ENCODE measurements around the gene BRMS1L.
"Not testable (repeated sequence)": the region's sequence is repeated elsewhere in the genome, so short reads cannot be mapped to it uniquely, and the experiment has no call there.

Gene BRMS1L

DNA sequence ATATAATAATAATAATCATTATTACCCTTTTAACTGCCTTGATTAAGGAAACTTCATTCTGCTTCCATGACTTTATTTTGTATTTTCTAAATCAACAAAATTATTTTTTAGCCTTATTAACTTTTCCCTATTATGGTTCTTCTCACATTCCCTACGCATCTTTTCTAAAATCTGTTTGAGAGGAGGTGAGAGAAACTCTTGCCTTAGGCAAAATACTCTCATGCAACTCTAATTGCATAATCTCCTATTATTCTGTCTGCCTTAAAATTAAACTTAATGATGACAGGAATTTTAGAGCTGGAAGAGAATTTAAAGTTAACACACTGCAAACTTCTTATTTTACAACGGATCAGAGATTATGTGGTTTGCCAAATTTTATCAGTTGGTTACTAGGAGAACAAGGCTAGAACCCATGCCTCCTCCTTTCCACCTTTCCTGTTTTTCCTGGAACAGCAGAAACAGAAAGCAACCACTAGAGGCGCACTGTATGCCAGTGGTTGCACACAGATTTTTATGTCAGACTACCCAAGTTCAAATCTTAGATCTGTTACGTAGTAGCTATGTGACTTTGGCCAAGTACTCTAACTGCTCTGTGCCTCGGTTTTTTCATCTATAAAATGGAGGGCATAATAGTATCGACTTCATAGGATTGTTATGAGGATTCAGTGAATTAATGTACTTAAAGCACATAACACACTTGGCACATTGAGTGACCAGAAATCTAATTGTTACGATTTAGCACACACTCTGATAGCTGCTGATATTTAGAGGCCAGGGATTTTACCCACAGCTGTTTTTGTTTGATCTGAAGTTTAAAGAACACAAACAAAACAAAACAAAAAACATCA lies 4.3 kb upstream of the BRMS1L start:
- no peak for DNase-seq (ENCODE audit: low spot score)

- DNase-seq (ENCODE audit: low spot score) = no peak
Observed at GRCh38 chr14:35822501-35822900, 3.6 kb upstream of the BRMS1L start.

DNA sequence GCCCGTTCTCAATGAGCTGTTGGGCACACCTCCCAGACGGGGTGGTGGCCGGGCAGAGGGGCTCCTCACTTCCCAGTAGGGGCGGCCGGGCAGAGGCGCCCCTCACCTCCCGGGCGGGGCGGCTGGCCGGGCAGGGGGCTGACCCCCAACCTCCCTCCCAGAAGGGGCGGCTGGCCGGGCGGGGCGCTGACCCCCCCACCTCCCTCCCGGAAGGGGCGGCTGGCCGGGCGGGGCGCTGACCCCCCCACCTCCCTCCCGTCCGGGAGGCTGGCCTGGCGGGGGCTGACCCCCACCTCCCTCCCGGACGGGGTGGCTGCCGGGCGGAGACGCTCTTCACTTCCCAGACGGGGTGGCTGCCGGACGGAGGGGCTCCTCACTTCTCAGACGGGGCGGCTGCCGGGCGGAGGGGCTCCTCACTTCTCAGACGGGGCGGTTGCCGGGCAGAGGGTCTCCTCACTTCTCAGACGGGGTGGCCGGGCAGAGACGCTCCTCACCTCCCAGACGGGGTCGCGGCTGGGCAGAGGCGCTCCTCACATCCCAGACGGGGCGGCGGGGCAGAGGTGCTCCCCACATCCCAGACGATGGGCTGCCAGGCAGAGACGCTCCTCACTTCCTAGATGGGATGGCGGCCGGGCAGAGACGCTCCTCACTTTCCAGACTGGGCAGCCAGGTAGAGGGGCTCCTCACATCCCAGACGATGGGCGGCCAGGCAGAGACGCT lies 1.5 kb upstream of the BRMS1L start:
- not testable (repeated sequence) for DNase-seq (ENCODE audit: low spot score)

GRCh38 chr14:35825968-35826217 lies 245 bp upstream of the BRMS1L start:
- no peak for DNase-seq (ENCODE audit: low spot score)

DNA sequence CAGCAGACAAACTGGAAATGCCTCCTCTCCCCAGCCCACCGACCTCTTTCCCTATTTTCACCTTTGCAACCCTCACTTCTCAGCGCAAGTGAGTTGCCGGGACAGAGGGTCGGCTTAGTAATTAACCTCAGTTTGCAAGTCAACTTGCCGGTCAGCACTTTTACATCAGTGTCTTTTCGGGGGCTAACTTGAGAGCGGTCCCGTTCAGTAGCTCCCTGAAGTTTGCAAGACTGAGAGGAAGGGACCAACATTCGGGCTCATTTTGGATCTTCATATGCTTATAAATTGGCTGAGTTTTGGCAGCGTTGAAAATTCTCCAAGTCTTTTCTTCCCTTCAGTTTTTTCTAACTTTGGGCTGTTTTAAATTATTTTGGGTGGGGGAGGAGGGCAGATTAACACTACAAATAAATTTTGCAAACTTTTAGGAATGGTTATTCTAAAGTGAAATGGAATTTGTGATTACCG lies 846 bp downstream of the BRMS1L start:
- DNase-seq (ENCODE audit: low spot score) = no peak

DNA sequence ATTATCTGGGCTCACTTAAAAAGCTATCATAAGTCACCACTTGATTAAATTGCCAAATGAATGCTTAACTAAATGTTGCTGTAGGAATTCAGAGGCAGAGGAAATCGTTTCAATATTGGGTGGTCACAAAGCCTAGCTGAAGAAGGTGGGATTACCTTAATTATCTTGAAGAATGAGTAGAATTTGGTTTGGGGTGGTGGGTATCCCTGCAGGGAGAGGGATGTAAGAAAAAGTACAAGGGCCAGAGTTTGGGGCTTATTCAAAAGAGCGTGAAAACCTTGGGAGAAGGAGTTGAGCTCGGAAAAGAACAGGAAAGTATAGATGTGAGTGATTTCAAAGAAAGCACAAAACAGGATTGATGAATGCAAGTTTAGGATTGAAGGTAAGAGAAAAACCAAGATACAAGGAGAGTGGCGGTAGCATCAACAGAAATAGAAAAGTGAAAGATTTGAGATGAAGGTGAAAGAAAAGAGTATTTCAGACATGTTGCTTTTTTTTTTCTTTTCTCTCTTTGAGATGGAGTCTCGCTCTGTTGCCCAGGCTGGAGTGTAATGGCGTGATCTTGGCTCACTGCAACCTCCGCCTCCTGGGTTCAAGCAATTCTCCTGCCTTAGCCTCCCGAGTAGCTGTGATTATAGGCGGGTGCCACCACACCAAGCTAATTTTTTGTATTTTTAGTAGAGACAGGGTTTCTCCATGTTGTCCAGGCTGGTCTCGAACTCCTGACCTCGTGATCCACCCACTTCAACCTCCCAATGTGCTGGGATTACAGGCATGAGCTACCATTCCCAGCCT lies 1.7 kb downstream of the BRMS1L start:
- no peak for DNase-seq (ENCODE audit: low spot score)

GRCh38 chr14:35829449-35829848 lies 3.3 kb downstream of the BRMS1L start:
- no peak for DNase-seq (ENCODE audit: low spot score)

DNA sequence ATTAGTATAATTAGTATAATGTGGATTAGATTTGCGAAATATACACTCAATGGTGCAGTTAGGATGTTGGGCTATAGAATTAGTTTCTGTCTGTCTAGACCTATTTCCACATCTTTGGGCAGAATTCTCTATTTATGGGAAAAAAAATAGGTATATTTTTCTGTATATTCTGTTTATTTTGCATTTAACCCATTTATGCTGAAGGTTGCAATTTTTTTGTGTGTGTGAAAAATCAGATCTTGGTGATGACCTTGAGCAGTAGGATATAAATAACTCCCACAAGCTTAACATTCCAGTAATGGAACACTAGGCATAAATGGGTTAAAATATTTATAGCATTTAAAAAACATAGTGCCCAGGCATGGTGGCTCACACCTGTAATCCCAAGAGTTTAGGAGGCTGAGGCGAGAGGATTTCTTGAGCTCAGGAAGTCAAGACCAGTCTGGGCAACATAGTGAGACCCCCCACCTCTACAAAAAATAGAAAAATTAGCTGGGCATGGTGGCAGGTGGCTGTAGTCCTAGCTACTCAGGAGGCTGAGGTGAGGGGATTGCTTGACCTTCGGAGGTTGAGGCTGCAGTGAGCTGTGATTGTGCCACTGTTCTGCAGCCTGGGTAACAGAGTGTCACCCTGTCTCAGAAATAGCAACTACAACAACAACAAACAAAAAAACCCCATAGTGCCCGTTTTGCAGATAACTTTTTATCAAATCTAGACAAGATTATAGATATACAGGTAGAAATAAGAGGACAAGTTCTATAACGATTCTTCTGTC lies 9.3 kb downstream of the BRMS1L start:
- no peak for DNase-seq (ENCODE audit: low spot score)

GRCh38 chr14:35841704-35842103 lies 15.6 kb downstream of the BRMS1L start:
- DNase-seq (ENCODE audit: low spot score) = not testable (repeated sequence)

DNA sequence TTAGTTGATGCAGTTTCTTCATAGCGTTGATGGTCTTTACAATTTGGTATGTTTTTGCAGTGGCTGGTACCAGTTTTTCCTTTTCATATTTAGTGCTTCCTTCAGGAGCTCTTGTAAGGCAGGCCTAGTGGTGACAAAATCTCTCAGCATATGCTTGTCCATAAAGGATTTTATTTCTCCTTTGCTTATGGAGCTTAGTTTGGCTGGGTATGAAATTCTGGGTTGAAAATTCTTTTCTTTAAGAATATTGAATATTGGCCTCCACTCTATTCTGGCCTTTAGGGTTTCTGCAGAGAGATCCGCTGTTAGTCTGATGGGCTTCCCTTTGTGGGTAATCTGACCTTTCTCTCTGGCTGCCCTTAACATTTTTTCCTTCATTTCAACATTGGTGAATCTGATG lies 16.1 kb downstream of the BRMS1L start:
- DNase-seq (ENCODE audit: low spot score) = not testable (repeated sequence)

DNA sequence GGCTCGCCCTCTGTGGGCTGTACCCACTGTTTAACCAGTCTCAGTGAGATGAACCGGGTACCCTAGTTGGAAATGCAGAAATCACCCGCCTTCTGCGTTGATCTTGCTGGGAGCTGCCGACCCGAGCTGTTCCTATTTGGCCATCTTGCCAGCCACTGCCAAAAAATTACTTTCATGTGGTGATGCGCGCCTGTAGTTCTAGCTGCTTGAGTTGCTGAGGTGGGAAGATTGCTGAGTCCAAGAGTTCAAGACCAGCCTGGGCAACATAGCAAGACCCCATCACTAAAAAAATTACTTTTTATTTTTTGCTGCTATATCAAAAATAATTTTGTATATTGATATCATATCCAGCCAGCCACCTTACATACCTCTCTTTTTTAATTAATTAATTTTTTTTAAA lies 18.4 kb downstream of the BRMS1L start:
- DNase-seq (ENCODE audit: low spot score) = no peak

- no peak for DNase-seq (ENCODE audit: low spot score)
Observed at GRCh38 chr14:35847636-35848035, 21.5 kb downstream of the BRMS1L start.

DNA sequence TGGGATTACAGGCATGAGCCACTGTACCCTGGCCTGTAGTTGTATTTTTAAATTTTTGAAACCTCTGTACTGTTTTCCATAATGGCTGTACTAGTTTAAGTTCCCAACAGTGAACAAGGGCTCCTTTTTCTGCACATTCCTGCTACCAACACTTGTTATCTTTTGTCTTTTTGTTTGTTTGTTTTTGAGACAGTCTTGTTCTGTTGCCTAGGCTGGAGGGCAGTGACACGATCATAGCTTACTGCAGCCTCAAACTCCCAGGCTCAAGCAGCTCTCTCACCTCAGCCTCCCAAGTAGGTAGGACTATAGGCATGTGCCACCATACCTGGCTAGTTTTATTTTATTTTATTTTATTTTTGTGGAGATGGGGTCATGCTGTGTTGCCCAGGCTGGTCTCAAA lies 23.0 kb downstream of the BRMS1L start:
- no peak for DNase-seq (ENCODE audit: low spot score)

GRCh38 chr14:35851823-35852222 lies 25.7 kb downstream of the BRMS1L start:
- no peak for DNase-seq (ENCODE audit: low spot score)

DNA sequence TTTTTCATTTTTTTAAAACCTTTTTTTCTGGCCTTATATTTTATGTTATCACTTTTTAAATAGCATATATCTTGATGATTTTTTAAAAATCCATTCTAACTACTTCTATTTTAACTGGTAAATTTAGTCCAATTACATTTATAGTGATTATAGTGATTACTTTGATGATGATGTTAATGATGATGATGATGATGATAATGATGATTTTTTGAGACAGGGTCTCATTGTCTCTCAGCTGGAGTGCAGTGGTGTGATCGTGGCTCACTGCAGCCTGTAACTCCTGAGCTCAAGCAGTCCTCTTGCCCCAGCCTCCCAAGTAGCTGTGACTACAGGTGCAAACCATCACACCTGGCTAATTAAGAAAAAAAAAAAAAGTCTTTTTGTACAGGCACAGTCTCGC lies 27.1 kb downstream of the BRMS1L start:
- no peak for DNase-seq (ENCODE audit: low spot score)

- DNase-seq (ENCODE audit: low spot score) = no peak
Observed at GRCh38 chr14:35854696-35855270, 28.6 kb downstream of the BRMS1L start.

DNA sequence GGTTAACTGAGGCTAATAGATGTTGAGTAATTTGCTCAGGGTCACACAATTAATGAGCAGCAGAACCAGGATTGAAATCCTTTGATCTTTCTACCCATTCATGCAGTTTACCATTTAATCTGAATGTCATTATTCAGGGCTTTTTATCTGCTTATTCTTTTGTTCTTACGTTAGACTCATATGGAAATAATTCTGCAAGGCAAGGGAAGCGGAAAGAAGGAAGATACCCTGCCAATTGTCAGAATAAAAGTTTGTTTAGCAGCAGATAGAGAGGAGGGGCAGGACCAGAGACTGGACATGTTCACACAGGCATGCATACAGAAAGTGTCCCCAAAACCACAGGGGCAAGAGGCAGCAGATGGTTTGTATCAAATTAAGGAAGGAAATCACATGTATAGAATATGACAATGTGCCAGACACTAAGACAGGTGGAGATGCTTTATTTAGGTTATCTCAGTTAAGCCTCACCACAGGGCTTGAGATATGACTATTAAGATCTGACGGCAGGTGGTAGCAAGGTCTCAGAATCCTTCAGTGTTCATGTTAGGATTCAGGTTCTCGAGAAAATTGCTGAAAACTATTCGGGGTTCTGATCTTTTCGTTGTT lies 29.8 kb downstream of the BRMS1L start:
- no peak for DNase-seq (ENCODE audit: low spot score)

- DNase-seq (ENCODE audit: low spot score) = no peak
Observed at GRCh38 chr14:35858521-35859209, 32.5 kb downstream of the BRMS1L start.

DNA sequence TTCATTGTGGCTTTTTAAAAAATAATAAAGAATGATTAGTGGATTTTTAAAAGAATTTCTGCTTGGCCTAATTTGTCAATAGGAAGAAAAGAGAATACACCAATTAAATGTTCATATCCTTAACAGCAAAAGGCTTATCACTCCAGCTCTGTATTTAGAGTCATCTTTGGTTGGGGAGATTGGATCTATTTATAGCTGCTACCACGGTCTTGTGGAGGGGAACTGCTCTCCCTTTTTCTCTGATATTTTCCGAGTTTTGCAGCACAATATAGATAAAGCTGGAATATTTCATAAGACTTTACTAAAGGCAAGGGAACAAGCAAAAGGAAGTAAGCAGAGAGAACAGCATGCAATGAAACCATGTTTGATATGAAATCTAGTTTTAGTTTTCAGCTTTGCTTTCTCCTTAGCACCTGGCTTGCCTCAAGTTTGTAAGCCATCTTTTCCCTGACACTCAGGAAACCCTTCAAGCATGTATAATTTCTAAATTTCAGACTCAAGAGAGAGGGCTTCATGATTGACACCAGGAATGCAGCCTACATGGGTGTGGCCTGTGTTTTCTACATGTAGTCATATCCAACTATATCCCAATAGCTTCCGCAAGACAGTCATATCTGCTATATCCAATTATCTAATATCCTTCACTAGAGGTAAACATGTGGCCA lies 35.2 kb downstream of the BRMS1L start:
- no peak for DNase-seq (ENCODE audit: low spot score)

Measured in SW480 (cell line).